H9 (cell line): ENCODE data around the gene KCNIP4. TPM values are rescaled to one million over a fixed set of nuclear protein-coding genes. Genes with fewer than 3 reads are reported as not detected.

Experiments
- DNase-seq: peaks from one replicate; pipeline ENCODE4 v3.0.0-alpha.2; 2017
- H2AFZ ChIP-seq: one replicate; pipeline ENCODE4 v1.6.1; 2013; ENCODE audit warnings: mild to moderate bottlenecking, low read length, control low read depth, moderate library complexity
- H2AK5ac ChIP-seq: 2 replicates; pipeline ENCODE4 v1.6.1; 2013; ENCODE audit warnings: low read length, control low read depth, mixed read lengths; ENCODE audit not compliant: insufficient read length
- H2BK120ac ChIP-seq: one replicate; pipeline ENCODE4 v1.6.1; 2013; ENCODE audit warnings: low read depth, mild to moderate bottlenecking, low read length, control low read depth, inconsistent platforms; ENCODE audit not compliant: poor library complexity, severe bottlenecking
- H2BK12ac ChIP-seq: 2 replicates; pipeline ENCODE4 v1.6.1; 2013; ENCODE audit warnings: low read length, control low read depth, mixed read lengths, low read depth; ENCODE audit not compliant: insufficient read length
- H2BK15ac ChIP-seq: 2 replicates; pipeline ENCODE4 v1.6.1; 2013; ENCODE audit warnings: low read depth, low read length, control low read depth
- H2BK20ac ChIP-seq: one replicate; pipeline ENCODE4 v1.6.1; 2013; ENCODE audit warnings: low read depth, mild to moderate bottlenecking, low read length, control low read depth, inconsistent platforms; ENCODE audit not compliant: poor library complexity, severe bottlenecking
- H2BK5ac ChIP-seq: 2 replicates; pipeline ENCODE4 v1.6.1; 2013; ENCODE audit warnings: low read length, control low read depth, mixed read lengths; ENCODE audit not compliant: insufficient read length
- H3K14ac ChIP-seq: 2 replicates; pipeline ENCODE4 v1.6.1; 2013; ENCODE audit warnings: low read length, control low read depth; ENCODE audit not compliant: insufficient read depth
- H3K18ac ChIP-seq: 2 replicates; pipeline ENCODE4 v1.6.1; 2013; ENCODE audit warnings: low read depth, mild to moderate bottlenecking, mixed read lengths, low read length, control low read depth; ENCODE audit not compliant: insufficient read length
- H3K23ac ChIP-seq: 2 replicates; pipeline ENCODE4 v1.6.1; 2013; ENCODE audit warnings: low read length, control low read depth, mixed read lengths, low read depth; ENCODE audit not compliant: insufficient read length
- H3K23me2 ChIP-seq: 2 replicates; pipeline ENCODE4 v1.6.1; 2013; ENCODE audit warnings: low read depth, mild to moderate bottlenecking, mixed read lengths, low read length, control low read depth; ENCODE audit not compliant: insufficient read length, poor library complexity, severe bottlenecking
- H3K27ac ChIP-seq: 2 replicates; pipeline ENCODE4 v1.5.1; 2013; ENCODE audit warnings: low read length, control low read depth, mixed read lengths, low read depth; ENCODE audit not compliant: insufficient read length
- H3K27me3 ChIP-seq: 2 replicates; pipeline ENCODE4 v1.6.1; 2013; ENCODE audit warnings: low read length, control low read depth, inconsistent platforms; ENCODE audit not compliant: insufficient read depth
- H3K4ac ChIP-seq: 2 replicates; pipeline ENCODE4 v1.6.1; 2013; ENCODE audit warnings: low read depth, mild to moderate bottlenecking, control low read depth, inconsistent platforms, low read length, moderate library complexity
- H3K4me1 ChIP-seq: 2 replicates; pipeline ENCODE4 v1.6.1; 2013; ENCODE audit warnings: low read length, control low read depth, inconsistent platforms; ENCODE audit not compliant: insufficient read depth
- H3K4me2 ChIP-seq: 2 replicates; pipeline ENCODE4 v1.6.1; 2013; ENCODE audit warnings: low read length, control low read depth, mixed read lengths; ENCODE audit not compliant: insufficient read length, insufficient read depth
- H3K56ac ChIP-seq: 2 replicates; pipeline ENCODE4 v1.6.1; 2013; ENCODE audit warnings: low read depth, mild to moderate bottlenecking, mixed read lengths, low read length, control low read depth; ENCODE audit not compliant: insufficient read length
- H3K79me1 ChIP-seq: 2 replicates; pipeline ENCODE4 v1.6.1; 2013; ENCODE audit warnings: low read depth, mild to moderate bottlenecking, moderate library complexity, low read length, control low read depth, inconsistent platforms; ENCODE audit not compliant: insufficient read depth, poor library complexity, severe bottlenecking
- H3K79me2 ChIP-seq: 2 replicates; pipeline ENCODE4 v1.6.1; 2013; ENCODE audit warnings: low read length, control low read depth, inconsistent platforms; ENCODE audit not compliant: insufficient read depth
- H3K9ac ChIP-seq: 2 replicates; pipeline ENCODE4 v1.6.1; 2013; ENCODE audit warnings: low read length, control low read depth, mixed read lengths; ENCODE audit not compliant: insufficient read length; ENCODE audit errors: extremely low read depth
- H3K9me3 ChIP-seq: one replicate; pipeline ENCODE4 v1.6.1; 2013; ENCODE audit warnings: low read depth, low read length, inconsistent platforms; ENCODE audit not compliant: control insufficient read depth
- H3T11ph ChIP-seq: one replicate; pipeline ENCODE4 v1.6.1; 2013; ENCODE audit warnings: mild to moderate bottlenecking, low read length, control low read depth, inconsistent platforms
- H4K20me1 ChIP-seq: one replicate; pipeline ENCODE4 v1.6.1; 2013; ENCODE audit not compliant: control insufficient read depth, insufficient read length, insufficient read depth
- H4K5ac ChIP-seq: 2 replicates; pipeline ENCODE4 v1.6.1; 2013; ENCODE audit warnings: low read depth, mild to moderate bottlenecking, mixed read lengths, low read length, control low read depth; ENCODE audit not compliant: insufficient read length
- H4K8ac ChIP-seq: replicated peaks from 2 replicates; pipeline ENCODE4 v1.6.1; 2013; ENCODE audit warnings: low read length, control low read depth, mixed read lengths, low read depth; ENCODE audit not compliant: insufficient read length
- H4K91ac ChIP-seq: 2 replicates; pipeline ENCODE4 v1.6.1; 2013; ENCODE audit warnings: low read depth, mild to moderate bottlenecking, moderate library complexity, mixed read lengths, low read length, control low read depth; ENCODE audit not compliant: insufficient read length
- H3K27ac Mint-ChIP-seq, 3 experiments: 2 replicates in 2 of 3; 3 replicates in 1 of 3; pipeline ENCODE4 v1.8.0; 2020 to 2021; ENCODE audit warnings: mixed read lengths in 3 of 3, mild to moderate bottlenecking in 1 of 3, moderate library complexity in 1 of 3
- H3K27me3 Mint-ChIP-seq: 2 replicates; pipeline ENCODE4 v1.8.0; 2021; ENCODE audit warnings: low read depth, mild to moderate bottlenecking, moderate library complexity, mixed read lengths
- H3K36me3 Mint-ChIP-seq, 3 experiments: 2 replicates in 2 of 3; 3 replicates in 1 of 3; pipeline ENCODE4 v1.8.0; 2020 to 2021; ENCODE audit warnings: low read depth in 3 of 3, mixed read lengths in 3 of 3; ENCODE audit not compliant: insufficient read depth in 1 of 3
- H3K4me1 Mint-ChIP-seq, 2 experiments: 2 replicates each; pipeline ENCODE4 v1.8.0; 2020; ENCODE audit warnings: mixed read lengths in 2 of 2
- H3K4me3 Mint-ChIP-seq, 2 experiments: 2 replicates in 1 of 2; 3 replicates in 1 of 2; pipeline ENCODE4 v1.8.0; 2020 to 2021; ENCODE audit warnings: mild to moderate bottlenecking in 2 of 2, mixed read lengths in 2 of 2, moderate library complexity in 1 of 2
- H3K9me3 Mint-ChIP-seq, 2 experiments: 2 replicates in 1 of 2; 3 replicates in 1 of 2; pipeline ENCODE4 v1.8.0; 2020; ENCODE audit warnings: mild to moderate bottlenecking in 2 of 2, mixed read lengths in 2 of 2, moderate library complexity in 1 of 2
- CTCF ChIP-seq: fragments of 200-600 bp; sonication (generic); conservative IDR thresholded peaks from 3 replicates; pipeline ENCODE4 v1.8.0; 2021; ENCODE audit warnings: antibody characterized with exemption, mild to moderate bottlenecking
- WGBS: extraction: QIAGEN DNeasy Blood & Tissue Kit; methylation state at CpG from one replicate; pipeline ENCODE4 v1.1.7; 2013; ENCODE audit warnings: missing lambda C conversion rate, low lambda C conversion rate, mixed read lengths; ENCODE audit not compliant: insufficient read length; ENCODE audit errors: extremely low coverage; 5-methylcytosine and 5-hydroxymethylcytosine counted together
- total RNA-seq: library from RNA; stranded (reverse); gene quantifications from 2 replicates; pipeline ENCODE4 v1.2.1, GENCODE V29; 2021

KCNIP4 gene
- total RNA-seq, 1 experiment from 2014 or later: not detected

- Histone ChIP-seq H3K27ac (no peak overlapping the region), H4K8ac (no peak overlapping the region), H3K23ac (no peak overlapping the region), H2AK5ac (no peak overlapping the region), H3K27me3 (no peaks in the 10 kb centered on the region), H3K18ac (no peak overlapping the region), H3K79me2 (no peaks in the 10 kb centered on the region), H2BK20ac (no peak overlapping the region), H3K9me3 (peaks cover 25% of the 10 kb centered on the region), H3K4me1 (no peaks in the 10 kb centered on the region), H3K23me2 (no peaks in the 10 kb centered on the region), H3K79me1 (no peaks in the 10 kb centered on the region), H4K91ac (no peak overlapping the region), H4K5ac (no peak overlapping the region), H3K56ac (no peak overlapping the region), H4K20me1 (no peaks in the 10 kb centered on the region), H3T11ph (no peak overlapping the region), H3K14ac (no peak overlapping the region), H2BK5ac (no peak overlapping the region), H3K9ac (no peak overlapping the region), H2BK15ac (no peak overlapping the region), H2AFZ (no peak overlapping the region), H2BK12ac (no peak overlapping the region), H3K4me2 (no peak overlapping the region), H2BK120ac (no peak overlapping the region), H3K4ac (no peak overlapping the region)
- TF ChIP-seq CTCF: no peak
- Mint-ChIP-seq H3K9me3 (peaks cover 46 to 47% of the 10 kb centered on the region in 2 experiments), H3K27ac (no peak overlapping the region), H3K4me3 (no peak overlapping the region), H3K36me3 (peaks cover 47 to 77% (median 69%) of the 10 kb centered on the region in 3 experiments), H3K4me1 (no peaks in the 10 kb centered on the region), H3K27me3 (peaks cover 6% of the 10 kb centered on the region)
- no CpG with 5 or more reads among the region's 1 CpG for WGBS
- DNase-seq: no peak
These were observed 1212.6 kb downstream of the KCNIP4 start for GRCh38 chr4:20735931-20736330.
